Left ventricle myocardium inferior (tissue), 1 donor: Measurements from ENCODE around the gene ASIC2. TPM values are rescaled to one million over a fixed set of nuclear protein-coding genes. Genes with fewer than 3 reads are reported as not detected.

Experiments
- DNase-seq: peaks from one replicate; pipeline ENCODE4 v3.0.0-alpha.2; 2020
- H3K27ac ChIP-seq: fragments of 200-600 bp; replicated peaks from 2 replicates; pipeline ENCODE4 v1.8.0; 2021
- H3K27me3 ChIP-seq: fragments of 200-600 bp; 2 replicates; pipeline ENCODE4 v1.8.0; 2021; ENCODE audit warnings: low read depth
- H3K36me3 ChIP-seq: fragments of 200-600 bp; 2 replicates; pipeline ENCODE4 v1.8.0; 2021
- H3K4me1 ChIP-seq: fragments of 200-600 bp; 2 replicates; pipeline ENCODE4 v1.8.0; 2021
- H3K4me3 ChIP-seq: fragments of 200-600 bp; 2 replicates; pipeline ENCODE4 v1.8.0; 2021; ENCODE audit warnings: mild to moderate bottlenecking, moderate library complexity
- H3K9me3 ChIP-seq: fragments of 200-600 bp; replicated peaks from 2 replicates; pipeline ENCODE4 v1.8.0; 2021
- CTCF ChIP-seq: fragments of 200-600 bp; IDR thresholded peaks from 2 replicates; pipeline ENCODE4 v1.8.0; 2021; ENCODE audit warnings: antibody characterized with exemption, mild to moderate bottlenecking, borderline replicate concordance
- intact Hi-C: fragments of 100-400 bp; cut with micrococcal nuclease; formaldehyde crosslinking; loops from one replicate; pipeline ENCODE4 v1.11.0; 2022
- total RNA-seq: library from RNA; stranded (reverse); fragmentation: NEBNext Ultra II Directional; extraction: Animal tissue kit (Norgen Biotek cat#: 25700); gene quantifications from one replicate; pipeline ENCODE4 v1.2.1, GENCODE V29; 2021
- donor health status: DM: no; HTN: yes; CAD: no; lungs with severe emphysema.

ASIC2 gene
- total RNA-seq, 1 donor from 2014 or later = not detected

- Histone ChIP-seq H3K27me3 (peaks cover 73% of the 10 kb centered on the region), H3K4me1 (no peaks in the 10 kb centered on the region), H3K36me3 (no peaks in the 10 kb centered on the region), H3K4me3 (no peak overlapping the region), H3K27ac (no peak overlapping the region), H3K9me3 (no peaks in the 10 kb centered on the region)
- intact Hi-C loops = no loop called here
- no peak for DNase-seq
- no peak for TF ChIP-seq CTCF
Measured at GRCh38 chr17:33142705-33143299, 150.3 kb downstream of the ASIC2 start.

GRCh38 chr17:33140413-33141099, 152.5 kb downstream of the ASIC2 start:
- Histone ChIP-seq H3K4me1 (no peaks in the 10 kb centered on the region), H3K27ac (no peak overlapping the region), H3K9me3 (no peaks in the 10 kb centered on the region), H3K36me3 (no peaks in the 10 kb centered on the region), H3K27me3 (peaks cover 83% of the 10 kb centered on the region), H3K4me3 (no peak overlapping the region)
- intact Hi-C loops = no loop called here
- DNase-seq = no peak
- no peak for TF ChIP-seq CTCF

- no peak for TF ChIP-seq CTCF
- Histone ChIP-seq H3K27me3 (peaks cover 80% of the 10 kb centered on the region), H3K36me3 (no peaks in the 10 kb centered on the region), H3K27ac (no peak overlapping the region), H3K4me1 (no peaks in the 10 kb centered on the region), H3K4me3 (no peak overlapping the region), H3K9me3 (no peaks in the 10 kb centered on the region)
- DNase-seq = no peak
- intact Hi-C loops = no loop called here
Measured at GRCh38 chr17:33138627-33139026, 154.5 kb downstream of the ASIC2 start.

GRCh38 chr17:33137426-33137825, 155.7 kb downstream of the ASIC2 start:
- Histone ChIP-seq H3K4me1 (no peaks in the 10 kb centered on the region), H3K9me3 (no peaks in the 10 kb centered on the region), H3K27ac (no peak overlapping the region), H3K27me3 (peaks cover 88% of the 10 kb centered on the region), H3K36me3 (no peaks in the 10 kb centered on the region), H3K4me3 (no peak overlapping the region)
- no peak for TF ChIP-seq CTCF
- no peak for DNase-seq
- intact Hi-C loops = no loop called here

GRCh38 chr17:33135691-33136090, 157.4 kb downstream of the ASIC2 start:
- Histone ChIP-seq H3K4me1 (no peaks in the 10 kb centered on the region), H3K27ac (no peak overlapping the region), H3K9me3 (no peaks in the 10 kb centered on the region), H3K4me3 (no peak overlapping the region), H3K36me3 (no peaks in the 10 kb centered on the region), H3K27me3 (peaks cover 88% of the 10 kb centered on the region)
- no peak for TF ChIP-seq CTCF
- intact Hi-C loops = no loop called here
- no peak for DNase-seq
